ENCODE measurements around the gene BIVM. TPM values are rescaled to one million over a fixed set of nuclear protein-coding genes. Genes with fewer than 3 reads are reported as not detected.

Gene BIVM
- total RNA-seq, 1 experiment from 2014 or later: 12.5 TPM

GRCh38 chr13:102784483-102784882 lies 14.4 kb upstream of the BIVM start:
- no peaks in the 10 kb centered on the region for H3K4me1 ChIP-seq (replicated peaks; ENCODE audit: insufficient read depth)
- ChIA-PET POLR2A (ENCODE audit: unreplicated experiment) (no interaction called here), CTCF (no interaction called here)
- H3K36me3 ChIP-seq (ENCODE audit: low read depth): no peaks in the 10 kb centered on the region
- H3K27ac ChIP-seq: no peak overlapping the region
- no TSS peak for BruUV-seq (replicated peaks)
- no peaks in the 10 kb centered on the region for H3K9me2 ChIP-seq (ENCODE audit: insufficient read depth)
- no peaks in the 10 kb centered on the region for H3F3A ChIP-seq (ENCODE audit: insufficient read depth, low read depth)
- no peak for DNase-seq
- intact Hi-C loops (cut with micrococcal nuclease; ENCODE audit: unreplicated experiment): no loop called here
- no peaks in the 10 kb centered on the region for H3K27me3 ChIP-seq (ENCODE audit: insufficient read depth, low read depth)
- no peak for TF ChIP-seq CTCF (conservative IDR thresholded peaks at IDR 0.05)
- no peak for TF ChIP-seq EZH2 (IDR thresholded peaks at IDR 0.05; ENCODE audit: low read depth)
- H4K20me1 ChIP-seq (ENCODE audit: insufficient read depth): no peaks in the 10 kb centered on the region
- H3K79me2 ChIP-seq (ENCODE audit: low read depth): no peaks in the 10 kb centered on the region
- H3K4me2 ChIP-seq: no peak overlapping the region
- no peaks in the 10 kb centered on the region for H3K9me3 ChIP-seq (ENCODE audit: insufficient read depth, low read depth)
- no peak overlapping the region for H2AFZ ChIP-seq
- no peak overlapping the region for H3K4me3 ChIP-seq

- ChIA-PET POLR2A (ENCODE audit: unreplicated experiment) (no interaction called here), CTCF (no interaction called here)
- Histone ChIP-seq H3K4me1 (replicated peaks; ENCODE audit: insufficient read depth) (no peaks in the 10 kb centered on the region), H4K20me1 (ENCODE audit: insufficient read depth) (no peaks in the 10 kb centered on the region), H3K27ac (no peak overlapping the region), H3K4me2 (no peak overlapping the region), H3K9me2 (ENCODE audit: insufficient read depth) (no peaks in the 10 kb centered on the region), H3F3A (ENCODE audit: insufficient read depth, low read depth) (no peaks in the 10 kb centered on the region), H2AFZ (no peak overlapping the region), H3K36me3 (ENCODE audit: low read depth) (no peaks in the 10 kb centered on the region), H3K9me3 (ENCODE audit: insufficient read depth, low read depth) (no peaks in the 10 kb centered on the region), H3K4me3 (no peak overlapping the region), H3K79me2 (ENCODE audit: low read depth) (no peaks in the 10 kb centered on the region), H3K27me3 (ENCODE audit: insufficient read depth, low read depth) (no peaks in the 10 kb centered on the region)
- TF ChIP-seq EZH2 (IDR thresholded peaks at IDR 0.05; ENCODE audit: low read depth) (no peak), CTCF (conservative IDR thresholded peaks at IDR 0.05) (no peak)
- intact Hi-C loops (cut with micrococcal nuclease; ENCODE audit: unreplicated experiment): no loop called here
- no TSS peak for BruUV-seq (replicated peaks)
- no peak for DNase-seq
These were observed 10.2 kb upstream of the BIVM start for GRCh38 chr13:102788683-102789082.

- intact Hi-C loops (cut with micrococcal nuclease; ENCODE audit: unreplicated experiment): no loop called here
- POLR2A ChIA-PET (ENCODE audit: unreplicated experiment): no interaction called here
- BruUV-seq (replicated peaks): no TSS peak
These were observed 6.5 kb upstream of the BIVM start for GRCh38 chr13:102792396-102792795.

More at GRCh38 chr13:102792396-102792795, 6.5 kb upstream of the BIVM start:
- CTCF ChIA-PET: interaction anchor here (1.0 kb wide), 1 partner anchor 8 kb away, joined by 3 read pairs; no protein-coding TSS in a partner anchor
- Histone ChIP-seq H3K9me3 (ENCODE audit: insufficient read depth, low read depth) (no peaks in the 10 kb centered on the region), H4K20me1 (ENCODE audit: insufficient read depth) (no peaks in the 10 kb centered on the region), H3K4me3 (no peak overlapping the region), H2AFZ (no peak overlapping the region), H3K27me3 (ENCODE audit: insufficient read depth, low read depth) (no peaks in the 10 kb centered on the region), H3K9me2 (ENCODE audit: insufficient read depth) (no peaks in the 10 kb centered on the region), H3K27ac (no peak overlapping the region), H3F3A (ENCODE audit: insufficient read depth, low read depth) (no peaks in the 10 kb centered on the region), H3K4me1 (replicated peaks; ENCODE audit: insufficient read depth) (no peaks in the 10 kb centered on the region), H3K36me3 (ENCODE audit: low read depth) (no peaks in the 10 kb centered on the region), H3K4me2 (no peak overlapping the region), H3K79me2 (ENCODE audit: low read depth) (no peaks in the 10 kb centered on the region)
- no peak for TF ChIP-seq EZH2 (IDR thresholded peaks at IDR 0.05; ENCODE audit: low read depth)
- no peak for TF ChIP-seq CTCF (conservative IDR thresholded peaks at IDR 0.05)
- no peak for DNase-seq
